Suprapubic skin (tissue), 4 donors: Measurements from ENCODE around the gene BTN3A1. TPM values are rescaled to one million over a fixed set of nuclear protein-coding genes. Genes with fewer than 3 reads are reported as not detected.
"Not testable (repeated sequence)": the region's sequence is repeated elsewhere in the genome, so short reads cannot be mapped to it uniquely, and the experiment has no call there.

Source experiments
- DNase-seq, 2 donors: peaks; one replicate each; pipeline ENCODE4 v3.0.0-alpha.2; 2019; ENCODE audit warnings: low spot score in 2 of 2
- H3K27ac ChIP-seq: fragments of 200-600 bp; sonication (generic); one replicate; pipeline ENCODE4 v1.5.1; 2019
- H3K27me3 ChIP-seq: fragments of 200-600 bp; sonication (generic); one replicate; pipeline ENCODE4 v1.5.1; 2019
- H3K36me3 ChIP-seq: fragments of 200-600 bp; sonication (generic); one replicate; pipeline ENCODE4 v1.5.1; 2019
- H3K4me1 ChIP-seq: fragments of 200-600 bp; sonication (generic); one replicate; pipeline ENCODE4 v1.5.1; 2019
- H3K4me3 ChIP-seq: fragments of 200-600 bp; sonication (generic); one replicate; pipeline ENCODE4 v1.5.1; 2019; ENCODE audit warnings: mild to moderate bottlenecking
- H3K9me3 ChIP-seq: fragments of 200-600 bp; sonication (generic); one replicate; pipeline ENCODE4 v1.5.1; 2019
- EP300 ChIP-seq: sonication (generic); formaldehyde crosslinking; IDR thresholded peaks from one replicate; pipeline ENCODE4 v1.6.1; 2017; ENCODE audit warnings: antibody characterized with exemption
- POLR2A ChIP-seq, 2 donors: fragments of 450-650 bp; IDR thresholded peaks; one replicate each; pipeline ENCODE4 v1.6.1; 2017; ENCODE audit warnings: antibody characterized with exemption in 2 of 2, mild to moderate bottlenecking in 2 of 2, moderate library complexity in 2 of 2
- POLR2AphosphoS5 ChIP-seq, 3 donors: sonication (generic); formaldehyde crosslinking; IDR thresholded peaks; one replicate each; pipeline ENCODE4 v1.6.1; 2017; ENCODE audit warnings: antibody characterized with exemption in 3 of 3
- WGBS: methylation state at CpG from one replicate; pipeline ENCODE4 v1.1.5; 2018; 5-methylcytosine and 5-hydroxymethylcytosine counted together
- total RNA-seq, 4 donors: library from RNA; depleted of rRNA; stranded (reverse); fragments of >200 nt; gene quantifications; one replicate each; pipeline ENCODE4 v1.1.0, GENCODE V29; 2016
- TF ChIP-seq, protein P1 (sequence below), 2 donors: fragments of 200-600 bp in 1 of 2; fragments of 450-650 bp in 1 of 2; sonication (generic) in 1 of 2; IDR thresholded peaks; one replicate each; pipeline ENCODE4 v1.5.1; 2016 to 2019; ENCODE audit warnings: antibody characterized with exemption in 2 of 2, mild to moderate bottlenecking in 1 of 2, moderate library complexity in 1 of 2

Gene BTN3A1
- total RNA-seq, 4 donors from 2014 or later, result 11.4 to 28.1 (median 14.5) TPM

DNA sequence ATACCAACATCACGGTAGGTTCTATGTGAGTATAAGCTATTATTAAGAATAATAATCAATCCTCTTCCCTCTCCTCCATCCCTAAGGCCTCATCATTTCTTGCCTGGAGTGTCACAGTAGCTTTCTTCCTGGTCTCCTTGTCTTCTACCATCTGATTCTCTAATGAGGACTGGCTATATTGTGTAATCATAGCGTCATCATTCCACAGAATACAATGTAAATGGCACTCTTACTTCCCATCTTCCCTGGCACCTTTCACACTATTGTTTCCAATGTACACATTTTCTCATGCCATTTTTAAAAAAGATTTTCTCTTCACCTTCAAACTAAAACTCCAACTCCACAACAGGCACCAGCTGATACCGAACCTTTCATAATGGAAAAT is 39.2 kb upstream of the BTN3A1 start:
- Histone ChIP-seq H3K27ac (no peak overlapping the region), H3K36me3 (no peaks in the 10 kb centered on the region), H3K9me3 (no peaks in the 10 kb centered on the region), H3K4me3 (no peak overlapping the region), H3K27me3 (no peaks in the 10 kb centered on the region), H3K4me1 (peaks cover 25% of the 10 kb centered on the region)
- 88% methylated on average over 3 of the region's 3 CpGs for WGBS
- DNase-seq, result no peak
- no peak for TF ChIP-seq POLR2A (IDR thresholded peaks at IDR 0.05)
- TF ChIP-seq EP300, result no peak

DNA sequence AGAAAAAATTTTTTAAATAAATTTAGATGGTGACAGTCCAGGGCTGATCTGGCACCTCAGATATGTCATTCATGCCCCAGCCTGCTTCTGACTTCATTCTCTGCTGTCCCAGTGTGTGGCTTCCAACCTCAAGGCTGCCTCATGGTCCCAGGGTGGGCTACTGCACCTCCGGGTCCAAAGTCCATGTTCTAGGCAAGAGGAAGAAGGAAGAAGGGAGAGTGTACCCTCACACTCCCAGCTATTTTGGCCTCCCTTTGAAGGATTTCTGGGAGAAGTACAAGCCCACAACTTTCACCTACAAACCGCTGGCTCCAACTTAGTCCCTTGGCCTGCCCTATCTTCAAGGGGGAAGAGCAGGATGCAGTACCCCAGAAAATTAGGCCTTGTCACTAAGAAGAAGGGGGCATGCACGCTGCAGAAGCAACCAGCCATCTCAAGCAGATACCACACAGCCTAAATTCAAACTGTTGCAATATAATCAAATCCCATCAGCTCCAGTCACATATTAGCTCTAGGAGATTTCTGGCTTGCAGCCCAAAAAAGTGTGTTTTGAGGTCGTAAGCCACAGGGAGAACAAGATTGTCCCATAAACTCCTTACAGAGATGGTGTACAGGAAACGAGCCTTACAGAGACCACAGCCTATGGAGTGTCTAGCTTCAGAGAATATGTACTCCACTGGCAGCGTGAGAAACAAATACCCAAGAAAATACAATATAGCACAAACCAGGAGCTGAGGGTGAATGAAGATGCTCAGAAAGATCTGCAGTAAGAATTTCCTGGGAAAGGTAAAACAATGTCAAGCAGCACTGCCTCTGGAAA is 38.0 kb upstream of the BTN3A1 start:
- WGBS, result 42% methylated on average over 6 of the region's 6 CpGs

DNA sequence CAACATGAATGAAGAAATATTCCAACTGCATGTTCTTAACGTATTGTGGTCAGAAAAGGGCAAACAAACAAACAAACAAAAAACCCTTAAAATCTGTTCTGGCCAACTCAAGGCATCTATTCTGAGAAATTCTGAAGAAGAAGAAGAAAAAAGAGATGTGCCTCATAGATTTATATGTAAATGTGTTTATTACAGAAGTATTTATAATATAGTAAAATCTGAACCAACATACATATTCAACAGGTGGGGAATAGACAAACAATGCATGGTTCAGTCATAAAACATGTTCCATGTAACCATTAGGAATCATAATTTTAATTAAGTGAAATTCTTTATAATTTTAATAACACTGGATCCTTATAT is 36.5 kb upstream of the BTN3A1 start:
- peak overlapping the region; percentile 92 for H3K27ac ChIP-seq
- H3K27me3 ChIP-seq, result no peaks in the 10 kb centered on the region
- TF ChIP-seq EP300 (no peak), POLR2AphosphoS5 (IDR thresholded peaks at IDR 0.05) (no peak), POLR2A (IDR thresholded peaks at IDR 0.05) (no peak)
- TF ChIP-seq, protein P1, sequence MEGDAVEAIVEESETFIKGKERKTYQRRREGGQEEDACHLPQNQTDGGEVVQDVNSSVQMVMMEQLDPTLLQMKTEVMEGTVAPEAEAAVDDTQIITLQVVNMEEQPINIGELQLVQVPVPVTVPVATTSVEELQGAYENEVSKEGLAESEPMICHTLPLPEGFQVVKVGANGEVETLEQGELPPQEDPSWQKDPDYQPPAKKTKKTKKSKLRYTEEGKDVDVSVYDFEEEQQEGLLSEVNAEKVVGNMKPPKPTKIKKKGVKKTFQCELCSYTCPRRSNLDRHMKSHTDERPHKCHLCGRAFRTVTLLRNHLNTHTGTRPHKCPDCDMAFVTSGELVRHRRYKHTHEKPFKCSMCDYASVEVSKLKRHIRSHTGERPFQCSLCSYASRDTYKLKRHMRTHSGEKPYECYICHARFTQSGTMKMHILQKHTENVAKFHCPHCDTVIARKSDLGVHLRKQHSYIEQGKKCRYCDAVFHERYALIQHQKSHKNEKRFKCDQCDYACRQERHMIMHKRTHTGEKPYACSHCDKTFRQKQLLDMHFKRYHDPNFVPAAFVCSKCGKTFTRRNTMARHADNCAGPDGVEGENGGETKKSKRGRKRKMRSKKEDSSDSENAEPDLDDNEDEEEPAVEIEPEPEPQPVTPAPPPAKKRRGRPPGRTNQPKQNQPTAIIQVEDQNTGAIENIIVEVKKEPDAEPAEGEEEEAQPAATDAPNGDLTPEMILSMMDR (IDR thresholded peaks at IDR 0.05), result no peak
- no peaks in the 10 kb centered on the region for H3K9me3 ChIP-seq
- 0% methylated on average over 1 of the region's 1 CpG for whole genome bisulfite sequencing
- DNase-seq, result no peak
- peak overlapping the region; percentile 57 for H3K4me3 ChIP-seq
- peaks cover 4% of the 10 kb centered on the region for H3K36me3 ChIP-seq
- H3K4me1 ChIP-seq, result peaks cover 25% of the 10 kb centered on the region

More for the DNA sequence above, 38.0 kb upstream of the BTN3A1 start:
- Histone ChIP-seq H3K27ac (peak overlapping the region; percentile 92), H3K36me3 (no peaks in the 10 kb centered on the region), H3K4me3 (peak overlapping the region; percentile 57), H3K9me3 (no peaks in the 10 kb centered on the region), H3K4me1 (peaks cover 25% of the 10 kb centered on the region), H3K27me3 (no peaks in the 10 kb centered on the region)
- TF ChIP-seq EP300 (no peak), POLR2AphosphoS5 (IDR thresholded peaks at IDR 0.05) (no peak), POLR2A (IDR thresholded peaks at IDR 0.05) (no peak)
- TF ChIP-seq, protein P1 (IDR thresholded peaks at IDR 0.05), result no peak
- no peak for DNase-seq

DNA sequence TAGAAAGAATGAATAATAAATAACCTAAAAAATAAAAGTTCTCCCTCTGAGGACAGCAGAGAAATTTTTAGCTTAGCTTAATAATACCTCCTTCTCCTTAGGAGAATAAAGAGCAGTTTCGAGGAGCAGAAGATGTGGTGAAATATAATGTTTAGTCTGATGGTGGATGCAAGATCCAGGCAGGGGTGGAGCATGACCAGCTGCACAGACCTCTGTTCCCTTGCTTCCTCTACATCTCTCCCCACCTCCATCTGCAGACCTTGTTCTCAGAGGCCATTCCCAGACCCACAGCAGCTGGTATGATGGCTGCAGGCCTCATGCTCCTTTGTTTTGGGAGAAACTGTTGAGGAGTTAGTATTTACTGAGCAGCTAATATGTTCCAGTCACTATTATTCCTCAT is 35.6 kb upstream of the BTN3A1 start:
- Histone ChIP-seq H3K36me3 (peaks cover 4% of the 10 kb centered on the region), H3K27ac (no peak overlapping the region), H3K4me3 (no peak overlapping the region), H3K9me3 (no peaks in the 10 kb centered on the region), H3K27me3 (no peaks in the 10 kb centered on the region), H3K4me1 (peaks cover 25% of the 10 kb centered on the region)
- WGBS, result 69% methylated on average over 1 of the region's 1 CpG
- DNase-seq, result no peak
- TF ChIP-seq POLR2AphosphoS5 (IDR thresholded peaks at IDR 0.05) (no peak), EP300 (no peak), POLR2A (IDR thresholded peaks at IDR 0.05) (no peak)
- TF ChIP-seq, protein P1 (IDR thresholded peaks at IDR 0.05), result no peak

DNA sequence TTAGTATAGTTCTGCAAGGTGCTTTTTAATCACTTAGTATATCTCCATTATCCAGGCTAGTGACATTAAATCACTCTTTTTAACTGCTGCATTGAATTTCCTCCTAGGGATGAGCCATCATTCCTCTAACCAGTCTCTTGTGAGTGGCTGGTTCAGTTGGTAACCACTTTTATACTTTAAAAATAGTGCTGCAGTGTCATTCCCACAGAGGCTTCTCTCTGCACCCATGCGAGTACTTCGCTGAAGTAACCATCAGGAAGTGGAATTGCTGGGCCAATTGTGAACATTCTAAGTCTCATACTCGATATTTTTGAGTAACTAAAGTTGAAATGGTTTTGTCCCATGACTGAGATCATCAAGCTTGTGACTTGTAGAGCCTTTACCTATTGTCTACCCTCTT is 35.0 kb upstream of the BTN3A1 start:
- no peaks in the 10 kb centered on the region for H3K9me3 ChIP-seq
- H3K27ac ChIP-seq, result no peak overlapping the region
- no peak overlapping the region for H3K4me3 ChIP-seq
- TF ChIP-seq EP300 (no peak), POLR2A (IDR thresholded peaks at IDR 0.05) (no peak), POLR2AphosphoS5 (IDR thresholded peaks at IDR 0.05) (no peak)
- TF ChIP-seq, protein P1 (IDR thresholded peaks at IDR 0.05), result no peak
- WGBS, result 76% methylated on average over 3 of the region's 3 CpGs
- no peaks in the 10 kb centered on the region for H3K27me3 ChIP-seq
- peaks cover 25% of the 10 kb centered on the region for H3K4me1 ChIP-seq
- peaks cover 4% of the 10 kb centered on the region for H3K36me3 ChIP-seq
- no peak for DNase-seq

DNA sequence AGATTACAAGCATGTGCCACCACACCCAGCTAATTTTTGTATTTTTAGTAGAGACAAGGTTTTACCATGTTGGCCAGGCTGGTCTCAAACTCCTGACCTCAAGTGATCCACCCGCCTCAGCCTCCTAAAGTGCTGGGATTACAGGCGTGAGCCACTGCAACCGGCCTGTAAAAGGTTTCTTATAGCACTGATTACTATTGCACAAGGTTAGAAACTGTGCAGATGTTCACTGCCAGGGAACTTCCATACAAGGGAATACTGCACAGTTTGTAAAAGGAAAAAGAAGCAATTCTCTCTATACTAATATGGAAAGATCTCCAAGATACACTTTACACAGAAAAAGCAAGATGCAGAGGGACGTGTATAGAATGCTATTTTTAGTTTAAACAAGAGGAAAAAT is 30.3 kb upstream of the BTN3A1 start:
- H3K27me3 ChIP-seq, H3K9me3 ChIP-seq, H3K4me1 ChIP-seq, H3K4me3 ChIP-seq, DNase-seq, H3K27ac ChIP-seq: not testable (repeated sequence)
- peaks cover 16% of the 10 kb centered on the region for H3K36me3 ChIP-seq
- 57% methylated on average over 4 of the region's 4 CpGs for WGBS
